IPS-18c (cell line): Measurements from ENCODE around the gene SLC26A3.

Source experiments
- H3K4me3 ChIP-seq: 2 replicates; pipeline ENCODE4 v1.7.0; 2013; ENCODE audit warnings: low read depth, mild to moderate bottlenecking, low read length, moderate library complexity; ENCODE audit not compliant: insufficient read depth
- H3K9me3 ChIP-seq: one replicate; pipeline ENCODE4 v1.6.1; 2013; ENCODE audit warnings: mild to moderate bottlenecking, low read length, moderate library complexity; ENCODE audit not compliant: control insufficient read depth, insufficient read depth

The SLC26A3 gene

DNA sequence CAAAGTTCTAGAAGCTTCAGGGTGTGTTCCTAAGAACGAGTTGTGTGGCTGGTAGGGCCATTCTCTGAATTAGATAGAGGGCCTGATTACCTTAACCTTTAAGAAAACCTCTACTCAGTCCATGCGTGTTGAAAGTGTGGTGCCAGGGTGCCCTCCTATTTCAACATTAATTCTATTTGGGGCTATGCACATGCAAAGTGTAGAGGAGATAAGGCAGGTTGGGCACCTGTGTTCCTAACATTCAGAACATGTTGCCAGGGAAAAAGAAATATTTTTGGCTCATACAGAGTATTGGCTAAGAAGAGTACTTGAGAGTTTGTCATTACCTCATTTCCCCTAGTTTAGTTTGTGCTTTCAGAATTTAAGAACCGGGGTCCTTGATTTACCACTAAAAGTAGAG, 20.6 kb downstream of the SLC26A3 start:
- Histone ChIP-seq H3K9me3 (no peaks in the 10 kb centered on the region), H3K4me3 (no peak overlapping the region)

DNA sequence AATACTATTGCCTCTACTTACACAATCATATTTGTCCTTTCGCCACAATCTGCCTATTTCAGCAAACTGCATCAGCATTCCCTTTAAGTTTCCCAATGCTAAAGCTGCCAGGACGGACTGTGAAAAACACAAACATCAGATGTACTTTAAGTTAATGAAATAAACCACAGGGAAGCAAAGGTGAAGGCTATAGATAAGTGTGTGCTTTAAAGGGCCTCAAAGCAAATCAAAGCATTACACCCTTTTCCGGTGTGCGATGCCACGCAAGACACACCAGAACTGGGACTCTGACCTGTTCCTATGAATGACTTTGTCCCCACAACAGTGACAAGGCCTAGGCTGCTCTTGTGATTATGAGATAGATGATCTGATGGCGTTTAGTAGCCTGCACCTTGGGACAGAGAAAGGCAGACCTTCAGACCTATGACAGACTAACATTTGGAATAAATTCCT, 23.4 kb downstream of the SLC26A3 start:
- Histone ChIP-seq H3K4me3 (no peak overlapping the region), H3K9me3 (no peaks in the 10 kb centered on the region)

DNA sequence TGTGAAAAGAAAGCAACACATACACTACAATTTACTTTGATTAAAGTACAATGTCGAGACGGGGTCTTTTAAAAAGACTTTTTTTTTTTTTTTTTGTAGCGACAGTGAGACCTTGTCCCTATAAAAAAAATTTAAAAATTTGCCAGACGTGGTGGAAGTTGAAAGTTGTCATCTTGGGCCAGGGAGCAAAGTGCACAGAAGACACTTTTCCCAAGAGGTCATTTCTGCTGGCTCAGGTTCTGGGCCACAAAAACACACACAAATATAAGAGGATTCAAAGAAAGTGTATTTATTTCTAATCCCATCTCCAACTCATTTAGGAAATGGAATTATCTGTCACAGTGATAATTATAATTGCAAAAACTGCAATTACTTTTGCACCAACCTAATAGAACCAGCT, 24.7 kb downstream of the SLC26A3 start:
- no peak overlapping the region for H3K4me3 ChIP-seq

DNA sequence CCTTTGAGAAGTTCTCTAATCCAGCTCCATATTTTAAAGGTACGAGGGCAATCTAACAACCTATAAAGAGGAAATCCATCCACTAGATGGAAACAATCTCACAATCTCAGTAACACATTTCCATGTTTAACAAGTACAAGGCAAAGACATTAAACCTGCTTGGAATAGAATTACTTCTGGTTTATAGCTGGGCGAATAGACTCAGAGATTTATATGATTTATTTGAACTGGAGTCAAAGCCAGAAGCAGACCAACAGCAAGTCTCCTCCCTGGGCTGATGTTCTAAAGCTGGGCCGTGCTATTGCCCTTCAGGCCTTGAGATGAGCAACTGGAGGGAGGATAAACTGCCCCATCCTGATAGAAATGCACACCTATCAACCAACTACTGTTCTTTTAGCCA, 25.3 kb downstream of the SLC26A3 start:
- no peaks in the 10 kb centered on the region for H3K9me3 ChIP-seq
- no peak overlapping the region for H3K4me3 ChIP-seq

More for the DNA sequence above, 24.7 kb downstream of the SLC26A3 start:
- no peaks in the 10 kb centered on the region for H3K9me3 ChIP-seq

GRCh38 chr7:107773027-107773426, 30.0 kb downstream of the SLC26A3 start:
- no peaks in the 10 kb centered on the region for H3K9me3 ChIP-seq
- H3K4me3 ChIP-seq = no peak overlapping the region

- no peak overlapping the region for H3K4me3 ChIP-seq
- H3K9me3 ChIP-seq = no peaks in the 10 kb centered on the region
Observed at GRCh38 chr7:107768263-107768662, 34.8 kb downstream of the SLC26A3 start.

GRCh38 chr7:107767391-107767790, 35.6 kb downstream of the SLC26A3 start:
- Histone ChIP-seq H3K4me3 (no peak overlapping the region), H3K9me3 (no peaks in the 10 kb centered on the region)

- H3K9me3 ChIP-seq = no peaks in the 10 kb centered on the region
- H3K4me3 ChIP-seq = no peak overlapping the region
Observed at GRCh38 chr7:107758667-107759066, 44.4 kb downstream of the SLC26A3 start.

DNA sequence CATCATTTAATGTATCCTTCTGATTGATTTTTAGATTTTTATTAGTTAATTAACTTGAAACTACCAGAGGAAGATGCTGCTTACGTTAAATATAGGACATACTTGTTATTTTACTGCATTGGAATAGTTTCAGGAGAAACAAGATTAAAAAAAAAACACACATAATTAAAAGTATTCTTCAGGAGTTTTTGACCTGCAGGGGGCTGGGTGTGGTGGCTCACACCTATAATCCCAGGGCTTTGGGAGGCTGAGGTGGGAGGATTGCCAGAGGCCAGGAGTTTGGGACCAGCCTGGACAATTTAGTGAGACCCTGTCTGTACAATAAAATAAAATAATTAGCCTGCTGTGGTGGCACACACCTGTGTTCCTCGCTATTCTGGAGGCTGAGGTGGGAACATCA, 48.4 kb downstream of the SLC26A3 start:
- Histone ChIP-seq H3K4me3 (no peak overlapping the region), H3K9me3 (peaks cover 2% of the 10 kb centered on the region)

DNA sequence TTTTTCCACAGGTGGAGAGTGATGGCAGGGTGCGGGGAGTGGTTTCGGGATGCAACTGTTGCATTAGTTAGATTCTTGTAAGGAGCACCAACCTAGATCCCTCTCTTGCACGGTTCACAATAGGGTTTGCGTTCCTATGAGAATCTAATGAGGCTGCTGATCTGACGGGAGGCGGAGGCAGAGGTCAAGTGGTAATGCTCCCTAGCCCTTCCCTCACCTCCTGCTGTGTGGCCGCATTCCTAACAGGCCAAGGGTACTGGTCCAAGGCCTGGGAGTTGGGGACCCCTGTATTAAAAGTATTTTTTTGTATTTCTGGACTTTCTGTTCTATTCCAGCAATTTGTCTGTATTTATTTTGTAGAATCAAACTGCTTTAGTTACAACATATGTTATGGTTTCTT, 51.9 kb downstream of the SLC26A3 start:
- H3K4me3 ChIP-seq = no peak overlapping the region
- peaks cover 2% of the 10 kb centered on the region for H3K9me3 ChIP-seq

DNA sequence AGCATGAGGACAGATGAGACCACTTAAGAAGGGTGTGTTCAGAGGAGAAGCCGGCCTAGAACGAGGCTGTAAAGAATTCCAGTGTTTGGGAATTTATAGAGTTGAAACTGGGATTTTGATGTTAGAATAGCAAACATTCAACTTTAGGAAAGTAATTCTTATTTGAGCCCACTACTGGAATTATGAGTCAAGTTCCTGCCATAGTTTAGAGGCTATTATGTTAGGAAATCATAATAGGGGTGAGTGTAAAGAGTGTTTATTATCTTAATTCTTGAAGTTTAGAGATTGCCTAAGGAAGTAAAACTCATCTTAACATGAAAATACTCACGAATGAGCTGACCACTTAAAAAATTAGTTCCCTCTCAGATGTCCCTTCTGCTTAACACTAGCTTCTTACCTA, 57.0 kb downstream of the SLC26A3 start:
- no peak overlapping the region for H3K4me3 ChIP-seq

GRCh38 chr7:107744345-107744750, 58.7 kb downstream of the SLC26A3 start:
- Histone ChIP-seq H3K4me3 (peak overlapping the region; percentile 98), H3K9me3 (peaks cover 3% of the 10 kb centered on the region)

More for the DNA sequence above, 57.0 kb downstream of the SLC26A3 start:
- peaks cover 3% of the 10 kb centered on the region for H3K9me3 ChIP-seq

DNA sequence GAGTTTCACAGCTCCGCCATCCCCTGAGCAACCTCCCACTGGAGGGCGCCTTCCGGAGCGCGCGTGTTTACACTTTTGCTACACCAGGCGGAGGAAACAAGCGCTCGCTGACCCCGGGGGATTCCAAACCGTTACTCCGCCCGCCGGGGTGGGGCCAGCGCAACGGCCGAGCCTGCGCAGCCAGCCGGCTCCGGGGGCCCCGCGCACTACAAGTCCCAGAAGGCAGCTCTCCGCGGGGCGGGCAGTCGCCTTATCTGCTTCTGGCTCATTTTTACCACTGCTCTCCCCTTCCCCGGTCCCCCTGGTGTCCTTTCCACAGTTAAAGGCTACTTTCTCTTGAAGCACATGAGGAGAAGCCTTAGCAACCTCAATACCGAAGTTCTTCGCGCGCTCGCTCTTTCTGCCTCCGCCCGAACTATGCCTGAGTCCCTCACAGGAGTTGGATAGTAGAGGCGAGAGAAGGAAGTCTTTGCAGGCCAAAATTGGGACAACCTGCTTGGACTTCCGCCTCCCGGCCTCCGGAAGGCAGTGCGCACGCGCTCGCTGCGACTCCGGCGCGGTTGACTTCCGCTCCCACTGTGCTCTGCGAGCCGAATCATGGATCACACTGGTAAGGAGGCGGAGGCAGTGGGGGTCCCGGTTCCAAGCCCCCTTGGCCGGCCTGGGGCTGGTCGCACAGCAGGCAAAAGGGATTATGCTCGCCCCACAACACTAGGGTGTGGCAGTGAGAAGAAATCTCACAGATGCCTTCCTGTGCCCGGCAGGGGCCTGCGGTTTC, 59.3 kb downstream of the SLC26A3 start, which contains the start of gene CBLL1:
Gene CBLL1 (plus strand): TSS at position 576 of the 778 bp plus-strand sequence. CDS start 22 bp downstream, at position 598.
- Histone ChIP-seq H3K9me3 (peaks cover 3% of the 10 kb centered on the region), H3K4me3 (peak within 1 kb of the TSS; percentile 98)

GRCh38 chr7:107742678-107743566, 60.1 kb downstream of the SLC26A3 start:
- H3K9me3 ChIP-seq = peaks cover 3% of the 10 kb centered on the region

DNA sequence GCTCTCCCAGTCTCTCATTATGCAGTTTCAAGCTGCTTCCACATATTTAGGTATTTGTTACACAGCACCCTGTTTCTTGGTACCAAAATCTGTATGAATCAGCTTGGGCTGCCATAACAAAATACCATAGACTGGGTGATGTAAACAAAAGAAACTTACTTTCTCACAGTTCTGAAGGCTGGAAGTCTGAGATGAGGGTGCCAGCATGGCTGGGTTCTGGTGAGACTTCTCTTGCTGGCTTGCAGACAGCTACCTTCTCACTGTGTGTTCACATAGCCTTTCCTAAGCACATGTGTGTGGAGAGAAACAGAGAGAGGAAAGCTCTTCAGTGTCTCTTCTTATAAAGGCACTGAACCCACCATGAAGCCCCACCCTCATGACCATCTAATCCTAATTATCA, 74.7 kb downstream of the SLC26A3 start:
- Histone ChIP-seq H3K9me3 (peaks cover 2% of the 10 kb centered on the region), H3K4me3 (no peak overlapping the region)

More at GRCh38 chr7:107742678-107743566, 60.1 kb downstream of the SLC26A3 start:
- peak overlapping the region; percentile 98 for H3K4me3 ChIP-seq

GRCh38 chr7:107726356-107727130, 76.5 kb downstream of the SLC26A3 start:
- no peak overlapping the region for H3K4me3 ChIP-seq
- peaks cover 4% of the 10 kb centered on the region for H3K9me3 ChIP-seq

DNA sequence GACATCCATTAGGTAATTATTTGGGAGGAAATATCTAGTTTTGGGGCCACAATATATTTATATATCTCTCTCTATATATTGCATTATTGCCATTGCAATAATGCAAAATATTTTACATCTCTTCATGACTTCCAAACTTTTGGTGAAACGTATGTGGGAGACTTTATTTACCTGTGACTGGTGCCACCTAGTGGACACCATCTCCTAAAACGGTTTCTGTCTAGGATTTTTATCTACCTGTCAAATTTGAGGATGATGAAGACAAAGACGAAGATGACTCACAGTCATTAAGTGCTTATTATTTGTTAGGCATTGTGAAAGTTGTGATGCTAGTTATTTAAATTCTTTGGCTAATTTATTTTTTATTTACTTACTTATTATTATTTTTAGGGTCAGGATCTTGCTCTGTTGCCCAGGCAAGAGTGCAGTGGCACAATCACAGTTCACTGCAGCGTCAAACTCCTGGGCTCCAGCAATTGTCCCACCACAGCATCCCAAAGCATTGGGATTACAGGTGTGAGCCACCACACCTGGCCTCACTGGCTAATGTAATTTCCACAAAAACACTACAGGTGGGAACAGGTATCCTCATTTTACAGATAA, 77.8 kb downstream of the SLC26A3 start:
- H3K4me3 ChIP-seq = no peak overlapping the region
- H3K9me3 ChIP-seq = peaks cover 4% of the 10 kb centered on the region
